8988T (cell line): ENCODE measurements around the gene TMC3.
"Not testable (repeated sequence)": the region's sequence is repeated elsewhere in the genome, so short reads cannot be mapped to it uniquely, and the experiment has no call there.

Experiments
- DNase-seq: peaks from one replicate; pipeline ENCODE4 v3.0.0; 2011

The TMC3 gene

GRCh38 chr15:81384891-81385720 lies 11.1 kb upstream of the TMC3 start:
- no peak for DNase-seq

GRCh38 chr15:81381720-81382119 lies 7.7 kb upstream of the TMC3 start:
- DNase-seq, result no peak

GRCh38 chr15:81380668-81381067 lies 6.7 kb upstream of the TMC3 start:
- no peak for DNase-seq

- no peak for DNase-seq
These were observed 6.2 kb upstream of the TMC3 start for GRCh38 chr15:81380203-81380602.

GRCh38 chr15:81379269-81379668 lies 5.3 kb upstream of the TMC3 start:
- DNase-seq, result no peak

GRCh38 chr15:81378443-81378842 lies 4.4 kb upstream of the TMC3 start:
- no peak for DNase-seq

GRCh38 chr15:81377871-81378270 lies 3.9 kb upstream of the TMC3 start:
- DNase-seq, result no peak

GRCh38 chr15:81376231-81376630 lies 2.2 kb upstream of the TMC3 start:
- DNase-seq, result no peak

GRCh38 chr15:81375461-81375860 lies 1.4 kb upstream of the TMC3 start:
- DNase-seq, result no peak

- no peak for DNase-seq
These were observed 837 bp downstream of the TMC3 start for GRCh38 chr15:81373176-81373575.

- DNase-seq, result no peak
These were observed 1.4 kb downstream of the TMC3 start for GRCh38 chr15:81372575-81372974.

GRCh38 chr15:81363718-81364500 lies 10.1 kb downstream of the TMC3 start:
- DNase-seq, result no peak

GRCh38 chr15:81363276-81363675 lies 10.7 kb downstream of the TMC3 start:
- no peak for DNase-seq

GRCh38 chr15:81362790-81363189 lies 11.2 kb downstream of the TMC3 start:
- no peak for DNase-seq

GRCh38 chr15:81361891-81362290 lies 12.1 kb downstream of the TMC3 start:
- DNase-seq, result no peak

- no peak for DNase-seq
These were observed 13.5 kb downstream of the TMC3 start for GRCh38 chr15:81360491-81360890.

- DNase-seq, result no peak
These were observed 15.8 kb downstream of the TMC3 start for GRCh38 chr15:81358248-81358647.

- no peak for DNase-seq
These were observed 16.8 kb downstream of the TMC3 start for GRCh38 chr15:81357180-81357686.

- DNase-seq, result no peak
These were observed 17.8 kb downstream of the TMC3 start for GRCh38 chr15:81356252-81356651.

GRCh38 chr15:81351651-81352050 lies 22.4 kb downstream of the TMC3 start:
- DNase-seq, result no peak

GRCh38 chr15:81349271-81349670 lies 24.7 kb downstream of the TMC3 start:
- no peak for DNase-seq

- DNase-seq, result not testable (repeated sequence)
These were observed 25.3 kb downstream of the TMC3 start for GRCh38 chr15:81348691-81349090.

- DNase-seq, result no peak
These were observed 26.1 kb downstream of the TMC3 start for GRCh38 chr15:81347910-81348309.

- no peak for DNase-seq
These were observed 27.4 kb downstream of the TMC3 start for GRCh38 chr15:81346611-81347010.
